ENCODE data around the gene CDC42. TPM values are rescaled to one million over a fixed set of nuclear protein-coding genes. Genes with fewer than 3 reads are reported as not detected.

CDC42 gene
- total RNA-seq, 1 donor from 2014 or later: 71.5 TPM

DNA sequence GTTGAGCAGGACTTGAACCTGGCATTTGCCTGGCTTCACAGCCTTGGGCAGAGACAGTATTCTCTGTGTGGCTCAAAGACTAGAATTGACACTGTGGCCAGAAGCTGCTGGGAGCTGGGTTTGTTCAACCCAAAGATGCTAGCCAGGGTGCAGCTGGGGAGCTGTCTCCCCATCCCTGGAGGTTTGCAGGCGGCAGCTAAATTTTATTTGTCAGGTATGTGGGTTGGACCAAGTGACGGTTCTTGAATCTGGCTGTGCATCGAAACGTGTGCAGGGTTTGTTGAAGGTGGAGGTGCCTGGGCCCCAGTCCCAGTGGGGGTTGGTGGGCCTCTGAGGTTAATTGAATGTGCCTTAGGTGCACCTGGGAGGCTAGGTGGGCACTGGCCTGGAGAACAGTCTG, 78.6 kb downstream of the CDC42 start:
- Histone ChIP-seq H3K36me3 (ENCODE audit: control insufficient read depth in 3 of 3, insufficient read depth in 3 of 3, low read length in 3 of 3) (peaks cover 1 to 5% (median 3%) of the 10 kb centered on the region in 3 donors), H3K27me3 (ENCODE audit: control insufficient read depth in 3 of 3, insufficient read depth in 3 of 3, low read length in 3 of 3) (no peaks in the 10 kb centered on the region), H3K4me1 (ENCODE audit: control insufficient read depth in 3 of 3, insufficient read depth in 3 of 3, low read length in 3 of 3) (peaks cover 27 to 39% (median 27%) of the 10 kb centered on the region in 3 donors), H3K27ac (ENCODE audit: low read depth, low read length) (no peak overlapping the region), H3K9me3 (ENCODE audit: control insufficient read depth in 3 of 3, low read length in 3 of 3) (no peaks in the 10 kb centered on the region), H3K4me3 (ENCODE audit: low read length in 3 of 3) (no peak overlapping the region), H3K9ac (ENCODE audit: low read depth in 1 of 3, low read length in 3 of 3) (no peak overlapping the region)

DNA sequence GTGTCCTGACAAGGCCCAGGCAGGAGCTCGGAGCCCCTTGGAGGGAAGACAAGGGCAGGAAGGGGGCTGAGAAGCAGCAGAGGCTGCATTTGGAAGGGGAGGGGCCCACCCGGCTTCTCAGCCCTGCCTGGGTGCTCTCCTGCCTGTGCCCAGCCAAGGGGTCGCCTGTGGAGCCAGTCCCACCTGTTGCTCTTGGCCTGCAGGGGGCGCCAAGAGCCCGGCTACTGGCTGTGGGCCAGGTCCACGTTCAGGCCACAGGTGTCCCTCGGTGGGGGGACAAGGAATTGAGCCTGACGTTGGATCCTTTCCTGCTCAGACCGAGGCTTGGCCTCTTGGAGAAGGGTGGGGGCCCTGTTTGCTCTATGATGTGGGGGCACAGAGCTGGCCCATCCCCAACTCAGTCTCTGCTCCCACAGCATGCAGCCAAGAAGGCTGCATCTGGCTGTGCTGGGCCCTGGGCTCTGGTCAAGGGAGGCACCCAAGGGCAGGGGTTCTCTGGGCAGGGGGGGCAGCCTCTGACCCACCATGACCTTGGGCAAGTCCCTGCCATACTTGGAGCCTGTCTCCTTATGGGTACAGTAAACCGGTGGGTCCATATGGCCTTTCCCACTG, 79.5 kb downstream of the CDC42 start:
- no peak overlapping the region for H3K4me3 ChIP-seq (ENCODE audit: low read length in 3 of 3)
- peaks cover 0 to 2% (median 1%) of the 10 kb centered on the region in 3 donors for H3K36me3 ChIP-seq (ENCODE audit: control insufficient read depth in 3 of 3, insufficient read depth in 3 of 3, low read length in 3 of 3)
- H3K9me3 ChIP-seq (ENCODE audit: control insufficient read depth in 3 of 3, low read length in 3 of 3): no peaks in the 10 kb centered on the region
- no peaks in the 10 kb centered on the region for H3K27me3 ChIP-seq (ENCODE audit: control insufficient read depth in 3 of 3, insufficient read depth in 3 of 3, low read length in 3 of 3)
- peaks cover 27 to 39% (median 27%) of the 10 kb centered on the region in 3 donors for H3K4me1 ChIP-seq (ENCODE audit: control insufficient read depth in 3 of 3, insufficient read depth in 3 of 3, low read length in 3 of 3)
- H3K9ac ChIP-seq (ENCODE audit: low read depth in 1 of 3, low read length in 3 of 3): peak overlapping the region in 2 of 3 donors; percentile 33 to 34
- H3K27ac ChIP-seq (ENCODE audit: low read depth, low read length): peak overlapping the region; percentile 71

DNA sequence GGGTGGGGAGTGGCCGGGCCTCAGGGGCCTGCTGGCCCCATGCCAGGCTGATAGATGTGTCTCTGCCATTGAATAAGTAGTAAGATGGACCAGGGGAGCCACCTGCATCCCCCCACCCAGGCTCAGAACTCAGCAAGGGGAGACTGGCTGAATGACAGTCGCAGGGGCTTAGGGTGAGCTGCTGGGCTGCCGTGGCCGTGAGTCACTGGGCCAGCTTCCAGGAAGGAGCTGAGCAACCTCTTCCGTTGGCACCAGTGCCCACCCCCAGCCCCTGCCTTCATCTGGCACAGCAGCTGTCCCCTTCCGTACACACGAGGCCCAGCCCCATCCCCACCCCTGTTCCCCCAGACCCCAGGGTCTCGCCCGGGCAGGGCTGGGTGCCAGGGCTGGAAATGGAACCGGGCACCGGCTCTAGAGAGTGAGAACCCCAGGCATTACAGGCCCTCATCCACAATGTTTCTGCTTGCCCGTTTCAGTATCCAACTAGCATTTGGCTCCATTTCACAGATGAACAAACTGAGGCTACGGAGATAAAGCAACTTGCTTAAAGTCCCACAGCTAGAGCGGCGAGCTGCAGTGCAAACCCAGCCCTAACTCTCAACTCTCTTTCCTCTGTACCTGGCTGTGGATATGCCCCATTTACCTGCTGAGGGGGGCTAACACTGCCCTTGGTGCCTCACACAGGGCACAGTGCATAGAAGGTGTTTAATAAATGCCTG, 80.2 kb downstream of the CDC42 start:
- H3K4me1 ChIP-seq (ENCODE audit: control insufficient read depth in 3 of 3, insufficient read depth in 3 of 3, low read length in 3 of 3): peaks cover 27 to 44% (median 27%) of the 10 kb centered on the region in 3 donors
- no peaks in the 10 kb centered on the region for H3K9me3 ChIP-seq (ENCODE audit: control insufficient read depth in 3 of 3, low read length in 3 of 3)
- H3K4me3 ChIP-seq (ENCODE audit: low read length in 3 of 3): peak overlapping the region in 2 of 3 donors; percentile 24 to 50
- H3K9ac ChIP-seq (ENCODE audit: low read depth in 1 of 3, low read length in 3 of 3): peak overlapping the region; percentile 54 to 77 (median 64)
- peaks cover 0 to 2% (median 2%) of the 10 kb centered on the region in 3 donors for H3K27me3 ChIP-seq (ENCODE audit: control insufficient read depth in 3 of 3, insufficient read depth in 3 of 3, low read length in 3 of 3)
- peaks cover 0 to 2% (median 1%) of the 10 kb centered on the region in 3 donors for H3K36me3 ChIP-seq (ENCODE audit: control insufficient read depth in 3 of 3, insufficient read depth in 3 of 3, low read length in 3 of 3)
- peak overlapping the region; percentile 71 for H3K27ac ChIP-seq (ENCODE audit: low read depth, low read length)

DNA sequence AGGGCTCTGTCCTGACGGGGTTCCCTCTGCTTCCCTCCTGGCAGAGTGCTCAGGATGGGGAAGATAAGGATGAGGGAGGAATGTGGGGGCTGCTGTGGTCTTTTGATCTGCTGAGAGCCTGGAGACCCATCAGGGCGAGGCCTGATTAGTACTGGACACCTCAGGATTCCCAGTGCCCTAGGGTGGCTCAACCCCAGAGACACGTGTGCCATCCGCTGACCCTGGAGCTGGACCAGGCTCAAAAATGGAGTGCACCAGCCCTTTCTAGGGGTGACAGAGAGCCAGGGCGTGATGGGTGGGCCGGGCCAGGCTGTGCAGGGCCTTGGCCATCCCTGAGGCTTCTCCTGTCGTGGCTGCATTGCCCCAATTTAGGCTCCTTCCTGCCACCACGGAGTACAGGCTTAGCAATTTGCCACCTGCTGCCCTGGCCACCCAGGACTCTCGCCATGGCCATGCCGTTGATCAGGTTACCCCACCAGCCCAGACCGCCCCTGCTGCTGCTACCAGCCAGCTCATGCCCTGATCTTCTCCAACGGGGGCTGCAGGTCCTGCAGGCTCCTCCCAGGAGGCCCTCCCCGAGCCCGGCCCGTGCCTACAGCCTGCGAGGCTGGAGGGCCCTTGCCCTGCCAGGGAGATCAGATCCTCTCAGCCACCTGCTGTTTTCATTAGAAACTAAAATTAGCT, 80.9 kb downstream of the CDC42 start:
- Histone ChIP-seq H3K9me3 (ENCODE audit: control insufficient read depth in 3 of 3, low read length in 3 of 3) (no peaks in the 10 kb centered on the region), H3K36me3 (ENCODE audit: control insufficient read depth in 3 of 3, insufficient read depth in 3 of 3, low read length in 3 of 3) (peaks cover 0 to 2% (median 1%) of the 10 kb centered on the region in 3 donors), H3K4me3 (ENCODE audit: low read length in 3 of 3) (peak overlapping the region; percentile 24 to 64 (median 50)), H3K9ac (ENCODE audit: low read depth in 1 of 3, low read length in 3 of 3) (peak overlapping the region; percentile 54 to 77 (median 64)), H3K4me1 (ENCODE audit: control insufficient read depth in 3 of 3, insufficient read depth in 3 of 3, low read length in 3 of 3) (peaks cover 27 to 46% (median 27%) of the 10 kb centered on the region in 3 donors), H3K27ac (ENCODE audit: low read depth, low read length) (peak overlapping the region; percentile 71), H3K27me3 (ENCODE audit: control insufficient read depth in 3 of 3, insufficient read depth in 3 of 3, low read length in 3 of 3) (peaks cover 0 to 5% (median 2%) of the 10 kb centered on the region in 3 donors)

DNA sequence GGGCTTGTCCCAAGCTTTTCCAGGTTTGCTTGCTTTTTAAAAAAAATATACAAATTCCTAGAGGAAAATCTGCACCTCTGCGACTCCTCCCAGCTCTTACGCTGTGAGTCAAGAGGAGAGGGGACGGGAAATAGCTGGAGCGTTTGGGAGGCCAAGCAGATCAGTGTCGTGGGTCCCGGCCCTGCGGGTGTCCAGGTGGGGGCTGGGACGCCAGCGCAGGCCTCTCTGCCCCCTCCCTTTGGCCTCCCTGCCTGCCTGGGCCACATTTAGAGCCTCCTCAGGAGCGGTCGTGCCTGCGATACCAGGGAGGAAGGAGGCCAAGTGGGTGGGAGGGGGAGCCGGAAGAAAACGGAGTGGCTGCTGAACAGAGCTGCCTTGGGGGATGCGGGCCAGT, 81.4 kb downstream of the CDC42 start:
- Histone ChIP-seq H3K4me3 (ENCODE audit: low read length in 3 of 3) (peak overlapping the region in 2 of 3 donors; percentile 50 to 64), H3K9me3 (ENCODE audit: control insufficient read depth in 3 of 3, low read length in 3 of 3) (no peaks in the 10 kb centered on the region), H3K9ac (ENCODE audit: low read depth in 1 of 3, low read length in 3 of 3) (peak overlapping the region; percentile 54 to 77 (median 64)), H3K36me3 (ENCODE audit: control insufficient read depth in 3 of 3, insufficient read depth in 3 of 3, low read length in 3 of 3) (peaks cover 0 to 2% (median 1%) of the 10 kb centered on the region in 3 donors), H3K27ac (ENCODE audit: low read depth, low read length) (peak overlapping the region; percentile 71), H3K27me3 (ENCODE audit: control insufficient read depth in 3 of 3, insufficient read depth in 3 of 3, low read length in 3 of 3) (peaks cover 0 to 5% (median 4%) of the 10 kb centered on the region in 3 donors), H3K4me1 (ENCODE audit: control insufficient read depth in 3 of 3, insufficient read depth in 3 of 3, low read length in 3 of 3) (peaks cover 27 to 46% (median 27%) of the 10 kb centered on the region in 3 donors)

DNA sequence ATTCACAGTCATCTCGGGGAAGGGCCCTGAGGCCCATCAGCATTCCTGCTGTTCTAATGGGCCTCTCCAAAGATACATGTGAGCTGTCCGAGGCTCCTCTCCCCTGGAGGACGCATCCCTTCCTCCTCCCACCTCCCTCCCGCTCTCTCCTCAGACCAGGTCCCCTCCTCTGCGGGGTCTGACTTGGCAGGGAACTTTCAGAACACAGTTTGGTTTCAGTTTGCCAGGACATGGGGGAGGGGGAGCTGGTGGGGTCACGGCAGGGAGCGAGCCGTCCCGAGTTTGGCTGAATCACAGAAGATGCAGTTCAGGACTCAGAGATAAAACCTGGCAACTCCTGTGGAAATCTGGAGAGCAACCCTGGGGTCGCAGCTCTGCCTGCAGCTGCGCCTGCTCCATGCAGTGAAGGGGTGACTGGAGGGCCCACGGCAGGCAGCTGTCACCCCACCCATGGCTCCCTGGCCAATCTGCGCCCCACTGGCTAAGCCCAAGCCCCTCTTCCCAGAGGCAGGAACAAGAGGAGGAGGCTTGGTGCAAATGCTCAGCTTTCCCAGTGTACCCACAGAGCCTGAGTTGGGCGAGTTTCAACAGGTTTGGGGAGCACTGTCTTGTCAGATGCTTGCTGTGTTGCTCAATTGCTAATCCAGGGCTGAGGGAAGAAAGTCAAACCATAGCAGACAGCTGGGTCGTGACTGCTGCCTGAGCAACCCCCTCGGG, 84.7 kb downstream of the CDC42 start:
- Histone ChIP-seq H3K9ac (ENCODE audit: low read depth in 1 of 3, low read length in 3 of 3) (no peak overlapping the region), H3K9me3 (ENCODE audit: control insufficient read depth in 3 of 3, low read length in 3 of 3) (no peaks in the 10 kb centered on the region), H3K27ac (ENCODE audit: low read depth, low read length) (no peak overlapping the region), H3K4me3 (ENCODE audit: low read length in 3 of 3) (no peak overlapping the region), H3K4me1 (ENCODE audit: control insufficient read depth in 3 of 3, insufficient read depth in 3 of 3, low read length in 3 of 3) (peaks cover 28 to 57% (median 29%) of the 10 kb centered on the region in 3 donors), H3K27me3 (ENCODE audit: control insufficient read depth in 3 of 3, insufficient read depth in 3 of 3, low read length in 3 of 3) (peaks cover 0 to 20% (median 19%) of the 10 kb centered on the region in 3 donors), H3K36me3 (ENCODE audit: control insufficient read depth in 3 of 3, insufficient read depth in 3 of 3, low read length in 3 of 3) (no peaks in the 10 kb centered on the region)

DNA sequence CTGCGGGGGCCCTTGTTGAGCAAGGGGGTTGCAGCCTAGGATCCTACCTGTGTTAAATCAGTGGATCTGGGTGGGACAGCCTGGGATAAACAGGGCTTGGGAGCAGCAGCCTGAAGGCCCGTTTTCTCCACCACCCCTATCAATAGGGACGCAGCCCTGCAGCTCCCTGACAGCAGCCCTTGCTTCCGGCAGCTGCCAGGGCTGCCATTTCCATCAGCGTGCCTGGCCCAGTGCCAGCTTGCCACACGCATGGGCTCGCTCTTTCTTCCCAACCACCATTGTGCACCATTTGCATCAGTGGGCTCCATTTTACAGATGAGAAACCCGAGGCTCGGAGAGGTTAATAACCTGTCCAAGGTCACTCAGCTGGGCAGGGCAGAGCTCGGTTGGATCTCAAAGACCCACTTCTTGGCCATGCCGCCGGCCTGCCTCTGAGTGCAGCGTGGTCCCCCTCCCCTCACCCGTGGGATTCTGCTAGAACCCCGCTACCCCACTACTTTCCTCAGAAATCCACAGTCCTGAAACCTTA, 86.6 kb downstream of the CDC42 start:
- no peak overlapping the region for H3K9ac ChIP-seq (ENCODE audit: low read depth in 1 of 3, low read length in 3 of 3)
- H3K4me1 ChIP-seq (ENCODE audit: control insufficient read depth in 3 of 3, insufficient read depth in 3 of 3, low read length in 3 of 3): peaks cover 14 to 48% (median 15%) of the 10 kb centered on the region in 3 donors
- H3K27ac ChIP-seq (ENCODE audit: low read depth, low read length): no peak overlapping the region
- H3K36me3 ChIP-seq (ENCODE audit: control insufficient read depth in 3 of 3, insufficient read depth in 3 of 3, low read length in 3 of 3): no peaks in the 10 kb centered on the region
- H3K9me3 ChIP-seq (ENCODE audit: control insufficient read depth in 3 of 3, low read length in 3 of 3): no peaks in the 10 kb centered on the region
- H3K27me3 ChIP-seq (ENCODE audit: control insufficient read depth in 3 of 3, insufficient read depth in 3 of 3, low read length in 3 of 3): peaks cover under 1 to 23% (median 23%) of the 10 kb centered on the region in 3 donors
- no peak overlapping the region for H3K4me3 ChIP-seq (ENCODE audit: low read length in 3 of 3)

DNA sequence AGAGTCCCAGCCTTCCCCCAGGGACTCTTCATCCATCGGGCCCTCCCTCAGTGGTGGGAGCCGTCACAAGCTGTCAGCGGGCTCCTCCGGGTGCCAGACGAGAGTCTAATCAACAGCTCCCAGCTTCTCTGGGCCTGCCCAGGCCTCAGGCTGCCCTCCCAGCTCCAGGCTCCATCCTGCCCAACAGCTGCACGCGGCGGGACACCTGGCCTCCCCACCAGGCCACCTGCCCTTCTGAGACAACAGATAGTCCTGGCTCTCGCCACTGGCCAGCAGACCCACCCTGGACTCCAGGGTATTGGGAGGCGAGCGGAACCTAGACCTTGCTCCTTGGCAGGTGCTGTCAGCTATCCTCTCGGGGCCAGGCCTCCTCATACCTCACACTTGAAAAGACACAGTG, 87.3 kb downstream of the CDC42 start:
- Histone ChIP-seq H3K4me1 (ENCODE audit: control insufficient read depth in 3 of 3, insufficient read depth in 3 of 3, low read length in 3 of 3) (peaks cover 10 to 44% (median 12%) of the 10 kb centered on the region in 3 donors), H3K9ac (ENCODE audit: low read depth in 1 of 3, low read length in 3 of 3) (no peak overlapping the region), H3K9me3 (ENCODE audit: control insufficient read depth in 3 of 3, low read length in 3 of 3) (no peaks in the 10 kb centered on the region), H3K27ac (ENCODE audit: low read depth, low read length) (no peak overlapping the region), H3K27me3 (ENCODE audit: control insufficient read depth in 3 of 3, insufficient read depth in 3 of 3, low read length in 3 of 3) (peaks cover 3 to 29% (median 29%) of the 10 kb centered on the region in 3 donors), H3K36me3 (ENCODE audit: control insufficient read depth in 3 of 3, insufficient read depth in 3 of 3, low read length in 3 of 3) (no peaks in the 10 kb centered on the region), H3K4me3 (ENCODE audit: low read length in 3 of 3) (no peak overlapping the region)
